ENCODE data around the gene NFATC1.

NFATC1 gene

DNA sequence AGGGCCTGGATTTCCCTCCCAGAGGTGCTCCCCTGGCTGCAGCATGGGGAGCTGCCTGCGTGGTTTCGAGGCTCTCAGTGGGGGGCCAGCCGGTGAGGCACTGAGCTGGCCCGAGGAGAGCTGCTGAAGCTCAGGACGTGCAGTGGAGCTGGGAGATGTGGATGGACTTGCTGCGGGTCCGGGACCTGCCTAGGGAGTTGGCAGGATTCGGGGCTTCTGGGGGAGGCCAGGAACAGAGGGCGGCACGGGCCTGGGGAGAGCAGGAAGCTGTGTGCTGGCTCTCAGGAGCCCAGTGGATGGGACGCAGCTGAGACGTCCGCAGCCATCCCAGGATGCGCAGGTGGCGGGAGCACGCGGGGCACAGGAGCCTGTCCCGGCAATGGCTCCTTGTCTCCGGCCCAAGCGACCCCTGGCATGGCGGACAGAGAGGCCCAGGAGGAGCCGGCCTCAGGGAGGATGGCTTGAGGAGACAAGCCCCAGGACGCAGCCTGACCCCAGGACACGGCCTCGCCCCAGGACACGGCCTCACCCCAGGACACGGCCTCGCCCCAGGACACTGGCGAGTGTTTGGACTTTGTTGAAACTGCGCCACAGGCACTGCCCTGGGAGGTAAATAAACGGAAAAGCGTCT lies 116.1 kb downstream of the NFATC1 start:
- no peak for DNase-seq

DNA sequence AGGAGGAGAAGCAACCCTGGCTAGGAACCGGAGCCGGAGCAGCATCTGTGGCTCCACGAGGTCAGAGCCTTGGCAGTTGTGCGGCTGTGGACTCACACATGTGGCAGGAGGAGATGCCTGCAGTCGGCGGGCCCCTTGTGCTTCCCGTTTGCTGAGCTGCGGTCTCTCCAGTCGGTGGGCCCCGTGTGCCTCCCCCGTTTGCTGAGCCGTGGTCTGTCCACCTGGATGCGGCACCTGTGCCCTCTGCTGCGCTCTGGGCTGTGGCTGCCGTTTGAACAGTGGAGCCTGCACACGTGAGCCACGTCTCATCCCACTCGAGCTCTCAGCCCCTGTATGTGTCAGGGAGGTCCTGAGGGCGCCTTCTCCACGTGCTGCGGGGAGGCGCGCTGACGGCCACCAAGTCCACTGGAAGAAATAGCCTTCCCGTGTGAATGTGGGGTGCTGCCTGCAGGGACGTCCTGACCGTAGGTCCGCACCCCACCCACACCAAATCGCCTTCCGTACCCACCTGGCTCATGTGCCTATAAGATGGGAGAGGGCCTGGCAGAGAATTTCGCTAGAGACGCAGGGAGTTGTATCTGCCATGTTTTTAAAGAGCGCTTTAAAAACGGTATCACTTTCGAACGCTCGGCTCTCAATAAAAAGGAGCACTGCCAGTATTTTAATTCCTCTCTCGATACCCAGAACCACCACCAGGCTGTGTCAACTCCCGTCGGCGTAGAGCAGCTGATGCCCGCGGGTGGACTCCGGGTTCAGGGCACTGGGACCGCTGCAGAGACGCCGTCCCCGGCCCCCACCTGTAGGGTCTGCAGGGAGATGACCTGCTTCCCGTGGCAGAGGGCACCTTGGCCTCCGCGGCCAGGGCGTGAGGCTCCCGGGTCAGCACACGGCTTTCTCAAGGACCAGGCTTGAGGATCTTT lies 117.0 kb downstream of the NFATC1 start:
- DNase-seq, result no peak

DNA sequence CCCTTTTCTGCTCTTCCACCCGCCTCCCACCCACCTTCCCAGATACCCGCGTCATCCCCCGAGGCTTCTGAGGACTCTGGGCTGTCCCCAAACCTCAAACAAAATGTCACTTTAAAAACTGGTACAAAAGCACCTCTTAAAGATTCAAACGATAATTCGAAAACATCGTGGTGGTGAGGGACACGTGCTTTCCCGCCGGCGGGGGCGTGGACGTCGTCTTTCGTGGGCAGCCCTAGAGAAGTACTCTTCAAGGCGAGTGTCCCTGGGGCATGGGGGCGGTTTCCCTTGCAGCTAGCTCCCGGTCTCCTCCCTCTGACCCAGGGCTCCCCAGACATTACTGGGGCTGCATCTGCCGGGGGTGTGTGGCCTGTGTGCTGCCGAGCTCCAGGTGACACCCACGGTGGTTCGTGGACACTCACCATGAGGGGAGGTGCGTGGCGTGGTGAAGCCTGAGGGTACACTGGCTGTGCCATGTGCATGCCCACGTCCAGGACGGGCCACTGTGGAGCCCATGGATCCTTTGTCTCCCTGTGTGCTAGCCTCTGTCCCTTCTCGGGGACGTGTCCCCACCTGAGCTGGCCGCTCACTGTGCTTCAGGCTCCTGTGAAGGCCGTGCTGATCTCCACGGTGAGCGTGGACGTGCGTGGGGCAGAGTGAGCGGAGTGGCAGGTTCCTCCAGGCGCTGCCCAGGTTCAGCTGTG lies 117.8 kb downstream of the NFATC1 start:
- DNase-seq, result no peak

DNA sequence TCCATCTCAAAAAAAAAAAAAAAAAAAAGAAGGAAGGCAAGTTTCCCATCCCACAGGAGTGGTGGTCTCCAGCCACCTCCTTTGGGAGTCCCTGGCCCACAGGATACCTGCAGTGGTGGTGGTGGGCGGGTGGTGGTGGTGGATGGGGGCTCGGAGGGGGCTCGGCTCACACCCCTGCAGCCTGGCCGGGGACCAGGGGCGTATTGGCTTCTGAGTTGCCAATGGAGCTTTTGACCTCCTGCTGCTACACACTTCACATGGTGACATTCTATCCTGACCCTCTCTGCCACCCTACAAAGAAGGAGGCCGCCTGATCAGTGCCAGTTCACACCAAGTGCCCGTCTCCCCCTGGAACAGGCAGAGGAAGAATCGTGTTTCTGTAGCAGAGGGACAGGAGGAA lies 119.6 kb downstream of the NFATC1 start:
- no peak for DNase-seq

DNA sequence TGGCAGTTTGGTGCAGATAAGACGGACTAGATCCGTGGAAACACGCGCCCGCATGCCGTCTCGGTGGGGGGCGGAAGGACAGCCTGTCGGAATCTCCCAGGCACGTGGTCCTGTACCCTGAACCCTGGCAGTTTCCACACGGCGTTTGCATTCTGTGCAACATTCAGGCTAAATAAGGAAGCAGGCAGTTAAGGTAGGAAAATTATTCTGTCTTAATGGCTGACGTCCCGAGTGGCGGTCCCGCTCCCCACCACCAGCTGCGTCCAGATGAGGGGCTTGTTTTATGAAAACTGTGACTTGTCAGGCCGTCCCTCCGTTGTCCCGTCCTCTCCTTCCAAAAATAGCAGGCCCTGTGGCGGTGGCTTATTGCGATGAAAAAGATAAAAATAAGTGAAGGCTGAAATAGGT lies 120.2 kb downstream of the NFATC1 start:
- no peak for DNase-seq

DNA sequence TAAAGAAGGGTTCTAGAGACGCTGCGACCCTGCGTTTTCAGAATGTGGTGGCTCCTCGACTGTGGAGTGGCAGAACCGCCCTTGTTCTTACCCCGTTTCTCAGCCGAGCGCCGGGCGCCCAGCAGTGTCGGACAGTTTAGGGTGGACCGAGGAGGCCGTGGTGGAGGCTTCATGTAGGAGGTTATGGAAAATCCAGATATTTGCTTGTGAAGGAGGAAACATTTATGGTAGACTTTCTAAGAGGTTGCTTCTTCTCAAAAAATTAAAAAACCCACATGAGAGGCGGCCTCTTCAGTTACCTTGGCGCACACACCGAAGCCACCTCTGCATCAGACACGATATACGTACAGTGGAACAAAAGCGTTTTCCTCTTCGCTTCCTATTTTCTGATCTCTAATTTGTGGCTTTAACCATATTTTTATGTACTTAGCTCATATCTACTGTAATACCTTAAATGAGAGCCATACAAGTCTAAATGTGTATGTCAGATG lies 120.8 kb downstream of the NFATC1 start:
- peak in 1 of 2 experiments; percentile 39 for DNase-seq

DNA sequence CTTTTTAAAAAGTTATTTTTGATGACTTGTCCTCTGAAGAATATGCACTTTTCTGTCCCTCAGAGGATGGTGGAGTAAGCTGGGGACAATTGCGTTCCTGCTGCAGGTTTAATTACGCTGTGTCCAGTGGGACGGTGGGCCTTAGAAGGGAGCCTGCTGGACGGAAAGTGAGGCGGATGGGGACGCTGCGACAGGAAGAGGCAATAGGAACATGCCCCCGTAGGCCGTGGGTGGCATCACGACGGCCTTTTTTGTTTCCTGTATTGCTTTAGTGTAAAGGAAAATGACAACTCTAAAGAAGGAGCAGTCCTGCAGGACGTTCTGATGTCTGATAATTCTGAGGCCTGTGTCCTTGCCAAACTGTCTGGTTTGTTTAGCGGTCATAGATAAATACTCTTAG lies 121.6 kb downstream of the NFATC1 start:
- DNase-seq, result peak in 1 of 2 experiments; percentile 38

DNA sequence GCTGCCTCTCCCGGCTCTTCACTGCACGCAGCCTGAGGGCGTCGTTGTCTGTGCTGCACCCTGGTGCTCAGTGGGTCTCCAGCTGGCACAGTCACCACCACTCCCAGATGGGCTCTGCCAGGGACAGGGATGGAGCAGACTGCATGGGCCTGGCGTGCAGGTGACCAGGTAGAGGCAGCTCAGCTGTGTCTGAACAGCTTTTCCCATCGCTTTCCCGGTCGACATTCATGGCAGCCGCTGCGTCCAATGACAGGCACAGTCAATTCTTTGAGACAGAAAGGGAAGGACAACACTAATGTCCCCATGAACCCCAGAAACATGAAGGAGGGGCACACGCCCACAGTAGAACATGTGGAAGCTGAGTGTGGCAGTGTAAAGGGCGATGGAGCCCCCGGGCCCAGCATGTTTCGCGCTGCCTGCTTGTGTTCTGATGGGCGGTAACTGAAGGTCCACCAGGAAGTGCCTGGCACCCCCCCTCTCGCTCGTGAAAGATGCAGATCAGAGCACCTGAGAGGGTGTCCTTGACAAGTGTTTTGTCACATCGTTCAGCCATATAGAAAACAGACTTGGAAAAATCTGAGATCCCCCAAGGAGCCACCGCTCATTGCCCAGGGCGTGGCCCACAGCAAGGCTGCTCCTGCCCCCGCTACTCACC lies 122.4 kb downstream of the NFATC1 start:
- DNase-seq, result no peak

DNA sequence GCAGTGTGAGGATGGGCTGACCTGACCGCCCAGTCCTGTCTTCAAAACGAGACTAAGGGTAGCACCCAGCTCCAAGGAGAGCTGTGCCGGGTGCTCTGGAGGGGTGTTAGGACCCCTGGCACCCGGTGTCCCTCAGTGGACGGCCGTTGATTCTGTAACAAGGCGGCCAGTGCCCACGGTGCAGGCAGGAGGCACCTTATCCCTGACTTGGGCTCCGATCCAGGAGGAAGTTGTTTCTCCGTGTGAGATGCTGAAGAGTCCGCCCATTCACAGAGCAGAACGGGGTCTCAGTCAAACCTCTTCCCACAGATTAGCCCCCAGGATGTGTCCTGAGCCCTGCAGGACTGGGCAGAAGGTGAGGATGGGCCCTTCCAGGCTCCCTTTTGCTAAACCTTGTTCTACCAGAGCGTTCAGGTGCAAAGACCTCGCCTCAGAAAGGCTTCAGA lies 123.0 kb downstream of the NFATC1 start:
- no peak for DNase-seq

DNA sequence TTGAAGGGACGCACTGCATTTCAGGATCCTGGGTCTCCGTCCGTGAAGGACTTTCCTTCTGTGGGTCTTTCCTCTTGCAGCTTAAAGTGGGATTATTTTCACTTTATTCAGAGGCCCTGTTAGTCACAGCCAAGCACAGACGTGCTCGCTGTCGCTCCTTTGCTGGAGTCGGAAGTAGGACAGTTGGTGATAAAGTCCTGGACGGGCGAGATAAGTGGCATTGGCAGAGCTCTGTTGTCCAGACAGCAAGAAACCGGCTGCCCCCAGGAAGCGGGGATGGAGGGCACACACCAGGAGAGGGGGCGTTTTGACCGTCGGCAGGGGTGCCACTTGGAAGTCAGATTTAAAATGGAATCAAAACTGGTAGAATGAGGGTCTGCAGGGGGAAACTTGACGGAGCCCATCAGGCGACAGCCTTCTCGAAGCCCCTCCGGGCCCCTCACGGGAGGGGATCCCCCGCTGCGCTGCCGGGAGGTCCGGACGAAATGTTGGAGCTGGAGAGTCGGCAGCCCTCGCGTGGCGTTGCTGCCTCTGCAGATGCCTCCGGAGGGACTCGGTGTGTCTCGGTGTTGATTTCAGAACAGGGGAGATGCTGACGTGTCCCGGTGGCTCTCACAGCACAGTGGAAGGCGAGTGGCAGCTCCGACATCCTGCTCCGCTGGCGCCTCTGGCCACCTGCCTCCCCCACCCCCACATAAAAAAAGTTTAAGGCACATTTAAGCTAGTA lies 124.2 kb downstream of the NFATC1 start:
- peak in 1 of 2 experiments; percentile 34 for DNase-seq

DNA sequence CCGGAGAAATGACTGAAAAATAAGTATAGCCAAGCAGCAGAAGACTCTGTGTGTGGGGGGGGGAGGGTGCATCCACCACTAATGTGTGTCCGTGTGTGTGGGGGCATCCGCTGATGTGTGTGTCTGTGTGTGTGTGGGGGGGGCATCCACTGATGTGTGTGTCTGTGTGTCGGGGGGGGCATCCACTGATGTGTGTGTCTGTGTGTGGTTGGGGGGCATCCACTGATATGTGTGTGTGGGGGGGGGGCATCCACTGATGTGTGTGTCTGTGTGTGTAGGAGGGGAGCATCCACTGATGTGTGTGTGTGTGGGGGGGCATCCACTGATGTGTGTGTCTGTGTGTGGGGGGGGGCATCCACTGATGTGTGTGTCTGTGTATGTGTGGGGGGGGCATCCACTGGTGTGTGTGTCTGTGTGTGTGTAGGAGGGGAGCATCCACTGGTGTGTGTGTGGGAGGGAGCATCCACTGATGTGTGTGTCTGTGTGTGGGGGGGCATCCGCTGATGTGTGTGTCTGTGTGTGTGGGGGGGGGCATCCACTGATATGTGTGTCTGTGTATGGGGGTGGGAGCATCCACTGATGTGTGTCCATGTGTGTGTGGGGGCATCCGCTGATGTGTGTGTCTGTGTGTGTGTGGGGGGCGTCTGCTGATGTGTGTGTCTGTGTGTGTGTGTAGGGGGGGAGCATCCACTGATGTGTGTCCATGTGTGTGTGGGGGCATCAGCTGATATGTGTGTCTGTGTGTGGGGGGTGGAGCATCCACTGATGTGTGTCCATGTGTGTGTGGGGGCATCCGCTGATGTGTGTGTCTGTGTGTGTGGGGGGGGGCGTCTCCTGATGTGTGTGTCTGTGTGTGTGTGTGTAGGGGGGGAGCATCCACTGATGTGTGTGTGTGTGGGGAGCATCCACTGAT lies 125.0 kb downstream of the NFATC1 start:
- DNase-seq, result no peak

DNA sequence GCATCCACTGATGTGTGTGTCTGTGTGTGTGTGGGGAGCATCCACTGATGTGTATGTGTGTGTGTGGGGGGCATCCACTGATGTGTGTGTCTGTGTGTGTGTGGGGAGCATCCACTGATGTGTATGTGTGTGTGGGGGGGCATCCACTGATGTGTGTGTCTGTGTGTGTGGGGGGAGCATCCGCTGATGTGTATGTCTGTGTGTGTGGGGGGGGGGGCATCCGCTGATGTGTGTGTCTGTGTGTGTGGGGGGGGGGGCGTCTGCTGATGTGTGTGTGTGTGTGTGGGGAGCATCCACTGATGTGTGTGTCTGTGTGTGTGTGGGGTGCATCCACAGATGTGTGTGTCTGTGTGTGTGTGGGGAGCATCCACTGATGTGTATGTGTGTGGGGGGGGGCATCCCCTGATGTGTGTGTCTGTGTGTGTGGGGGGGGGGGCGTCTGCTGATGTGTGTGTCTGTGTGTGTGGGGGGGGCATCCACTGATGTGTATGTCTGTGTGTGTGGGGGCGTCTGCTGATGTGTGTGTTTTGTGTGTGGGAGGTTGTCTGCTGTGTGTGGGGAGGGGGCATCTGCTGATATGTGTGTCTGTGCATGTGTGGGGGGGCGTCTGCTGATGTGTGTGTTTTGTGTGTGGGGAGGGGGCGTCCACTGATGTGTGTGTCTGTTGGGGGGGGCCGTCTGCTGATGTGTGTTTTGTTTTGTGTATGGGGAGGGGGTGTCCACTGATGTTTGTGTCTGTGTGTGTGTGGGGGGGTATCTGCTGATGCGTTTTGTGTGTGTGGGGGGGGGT lies 125.9 kb downstream of the NFATC1 start:
- no peak for DNase-seq

DNA sequence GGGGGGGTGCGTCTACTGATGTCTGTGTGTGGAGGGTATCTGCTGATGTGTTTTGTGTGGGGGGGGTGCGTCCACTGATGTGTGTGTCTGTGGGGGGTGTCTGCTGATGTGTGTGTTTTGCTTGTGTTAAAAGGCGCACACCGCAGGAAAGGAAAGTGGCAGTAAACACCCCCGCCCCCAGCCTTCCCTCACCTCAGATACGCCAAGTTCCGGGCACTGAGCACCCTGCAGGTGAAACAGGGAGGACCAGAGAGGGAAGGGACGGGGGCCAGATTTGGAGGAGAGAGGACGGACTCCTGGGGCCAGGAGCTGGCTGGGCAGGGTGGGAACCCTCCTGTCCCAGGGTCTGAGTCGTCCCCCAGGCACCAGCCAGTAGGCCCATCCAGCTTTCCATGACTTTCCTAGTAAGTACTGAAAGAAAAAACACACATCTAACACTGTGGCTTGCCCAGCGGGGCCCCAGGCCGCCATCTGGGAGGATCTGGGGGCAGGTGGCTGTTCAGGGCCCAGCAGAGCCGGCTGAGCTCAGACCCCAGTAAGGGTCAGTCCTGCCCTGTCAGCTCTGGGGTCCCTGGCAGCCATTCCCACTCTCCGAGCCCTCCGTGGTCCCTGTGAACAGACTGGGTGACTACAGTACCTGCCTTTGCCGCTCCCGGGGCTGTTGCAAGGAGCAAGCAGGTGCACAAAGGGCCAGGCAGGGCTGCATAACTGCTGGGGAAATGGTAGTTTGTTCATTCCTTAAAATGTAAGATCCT lies 126.9 kb downstream of the NFATC1 start:
- peak; percentile 60 to 64 for DNase-seq

DNA sequence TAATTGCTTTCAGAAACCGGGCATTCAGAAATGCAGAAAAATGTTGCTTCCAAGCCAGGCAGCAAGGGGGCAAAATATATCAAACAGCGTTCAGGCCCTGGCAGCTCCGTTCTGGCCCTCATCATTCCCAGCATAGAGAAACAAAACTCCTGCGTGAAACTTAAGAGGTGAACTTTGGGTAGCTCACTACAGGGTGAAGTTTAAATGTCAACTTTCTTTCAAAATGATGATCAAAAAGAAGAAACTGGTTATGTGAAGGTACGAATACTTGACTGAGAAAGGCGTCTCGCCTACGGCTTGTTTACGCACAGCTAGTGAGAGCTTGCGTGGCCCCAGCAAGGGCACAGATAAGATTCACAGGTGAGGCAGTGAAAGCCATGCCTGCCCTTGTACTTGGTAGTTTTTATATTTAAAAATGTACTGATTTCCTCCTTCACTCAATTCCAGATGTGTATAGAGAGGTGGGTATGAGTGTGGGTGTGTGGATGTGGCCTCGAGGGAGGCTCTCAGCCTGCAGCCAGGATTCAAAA lies 127.5 kb downstream of the NFATC1 start:
- peak; percentile 57 to 66 for DNase-seq

DNA sequence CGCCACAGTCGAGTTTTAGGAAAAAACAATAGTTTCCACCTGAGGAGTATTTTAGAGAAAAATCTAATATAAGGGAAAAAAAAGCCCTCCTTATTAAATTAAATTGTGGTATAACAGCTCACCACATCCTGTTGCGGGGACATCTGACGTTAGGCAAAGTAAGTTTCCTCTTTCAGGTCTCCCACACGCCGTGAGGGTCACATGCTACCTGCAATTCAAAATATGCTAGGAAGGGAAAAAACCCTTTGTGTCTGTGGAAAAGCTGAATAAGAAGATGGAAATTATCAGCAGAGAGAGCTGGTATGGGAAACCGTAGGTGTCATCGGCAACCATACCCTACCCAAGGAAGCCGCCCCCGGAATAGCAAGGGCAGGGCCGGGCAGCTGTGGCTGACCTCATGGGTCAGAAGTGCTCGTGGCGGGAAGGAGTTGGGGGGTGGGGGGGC lies 128.0 kb downstream of the NFATC1 start:
- peak; percentile 74 to 80 for DNase-seq

DNA sequence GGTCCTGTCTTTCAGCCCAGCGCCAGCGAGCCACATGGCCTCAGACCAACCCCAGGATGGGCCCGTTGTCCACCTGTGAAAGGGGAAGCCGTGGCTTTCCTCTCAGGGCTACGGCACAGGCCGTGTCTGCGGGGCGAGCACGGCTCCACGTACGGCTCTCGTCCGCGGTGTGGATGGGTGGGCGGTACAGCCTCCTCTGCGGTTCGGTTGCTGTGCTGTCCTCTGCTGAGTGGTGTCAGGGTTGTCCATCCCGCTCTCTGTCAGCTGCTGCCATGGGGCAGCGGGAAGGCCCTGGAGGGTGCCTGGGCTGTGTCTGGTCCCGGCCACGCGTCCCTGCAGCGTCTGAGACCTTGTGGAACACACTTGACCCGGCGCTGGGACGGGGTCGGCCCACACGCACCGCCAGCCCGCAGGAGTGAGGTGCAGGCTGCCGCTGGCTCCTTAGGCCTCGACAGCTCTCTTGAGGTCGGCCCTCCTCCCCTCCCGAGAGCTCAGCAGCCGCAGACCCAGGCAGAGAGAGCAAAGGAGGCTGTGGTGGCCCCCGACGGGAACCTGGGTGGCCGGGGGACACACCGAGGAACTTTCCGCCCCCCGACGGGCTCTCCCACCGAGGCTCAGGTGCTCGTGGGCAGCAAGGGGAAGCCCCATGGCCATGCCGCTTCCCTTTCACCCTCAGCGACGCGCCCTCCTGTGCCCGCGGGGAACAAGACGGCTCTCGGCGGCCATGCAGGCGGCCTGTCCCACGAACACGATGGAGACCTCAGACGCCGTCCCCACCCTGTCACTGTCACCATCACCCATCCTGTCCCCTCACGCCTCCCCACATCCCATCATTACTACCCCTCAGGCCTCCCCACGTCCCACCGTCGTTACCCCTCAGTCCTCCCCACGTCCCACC lies 128.7 kb downstream of the NFATC1 start:
- DNase-seq, result peak; percentile 36 to 42

DNA sequence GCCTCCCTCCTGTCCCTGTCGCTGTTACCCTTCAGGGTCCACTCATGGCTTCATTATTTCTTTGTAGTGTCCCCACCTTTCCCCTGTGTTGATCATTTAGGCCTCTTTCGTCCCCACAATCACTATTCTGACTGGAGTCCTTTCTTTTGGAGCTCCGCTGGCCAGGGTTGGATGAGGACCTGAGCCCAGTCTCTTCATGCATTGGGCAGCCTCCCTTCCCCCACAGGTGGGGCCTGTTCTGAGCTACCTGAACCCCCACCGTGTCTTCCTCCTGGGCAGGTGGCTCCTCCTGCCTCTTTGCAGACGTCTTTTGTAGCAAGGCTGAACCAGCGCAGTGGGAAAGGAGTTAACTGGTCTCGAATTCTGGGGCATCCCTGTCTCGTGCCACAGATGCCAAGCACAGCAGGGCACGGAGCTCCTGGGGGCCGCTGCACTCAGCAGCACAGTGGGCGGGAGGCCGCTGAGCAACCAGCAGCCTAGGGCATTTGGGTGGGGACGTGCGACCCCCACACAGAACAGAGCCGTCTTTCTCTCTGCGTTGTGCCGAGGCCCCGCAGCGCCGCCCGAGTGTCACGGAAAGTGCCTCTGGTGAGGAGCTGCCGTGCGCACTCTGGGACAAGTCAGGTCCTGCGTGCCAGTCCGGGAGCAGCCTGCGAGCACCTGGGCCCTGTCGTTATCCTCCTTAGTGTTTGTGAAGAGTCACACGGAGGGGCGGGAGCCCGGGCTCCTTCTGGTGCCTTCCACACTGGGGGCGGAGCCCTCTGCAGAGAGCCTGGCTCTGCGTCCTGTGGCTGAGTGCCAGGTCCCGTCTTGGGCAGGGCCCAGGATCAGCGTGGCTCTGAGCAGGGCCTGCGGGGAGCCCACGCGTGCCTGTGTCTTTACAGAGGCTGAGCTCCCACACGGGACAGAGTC lies 130.1 kb downstream of the NFATC1 start:
- no peak for DNase-seq

All from activated CD4-positive, alpha-beta T cell treated with anti-CD3 and anti-CD28 coated beads, Interleukin-2, amount 50 U/mL, for 4 hours (primary cell).